ENCODE results near the gene GTF2IRD1. TPM values are rescaled to one million over a fixed set of nuclear protein-coding genes. Genes with fewer than 3 reads are reported as not detected.
"Not testable (repeated sequence)": the region's sequence is repeated elsewhere in the genome, so short reads cannot be mapped to it uniquely, and the experiment has no call there.

Gene GTF2IRD1
- total RNA-seq, 1 donor from 2014 or later, result 7.5 TPM

DNA sequence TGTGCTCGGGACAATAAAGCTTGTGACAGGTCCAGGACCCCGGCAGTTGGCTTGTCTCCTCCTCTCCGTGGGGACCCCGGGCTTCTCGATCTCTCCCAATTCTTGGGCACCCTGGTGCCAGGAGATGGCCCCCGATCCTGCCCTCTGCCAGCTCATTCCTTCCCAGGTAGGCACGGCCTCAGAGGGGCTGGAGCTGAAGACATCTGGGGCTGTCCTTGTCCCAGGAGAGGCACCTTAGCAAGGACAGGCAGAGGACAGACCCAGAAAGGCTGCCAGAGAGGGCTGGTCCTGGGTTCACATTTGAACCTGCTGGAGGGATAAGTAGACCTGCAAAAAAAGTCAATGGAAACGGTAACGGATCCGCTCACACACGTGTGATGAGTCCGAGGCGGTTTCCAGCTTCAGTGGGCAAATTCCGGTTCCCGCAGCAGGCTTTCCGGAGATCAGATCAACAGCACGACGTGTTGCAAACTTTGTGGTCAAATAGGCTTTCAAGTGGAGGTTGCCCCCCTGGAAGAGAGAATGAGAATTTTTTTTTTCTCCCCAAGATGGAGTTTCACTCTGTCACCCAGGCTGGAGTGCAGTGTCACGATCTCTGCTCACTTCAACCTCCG, 47.7 kb upstream of the GTF2IRD1 start:
- peak in 1 of 2 donors; percentile 58 for DNase-seq (ENCODE audit: low spot score in 2 of 2)
- intact Hi-C loops (cut with DNase I), result no loop called here
- H3K4me3 ChIP-seq, result no peak overlapping the region
- no peak overlapping the region for H3K27ac ChIP-seq
- no peaks in the 10 kb centered on the region for H3K27me3 ChIP-seq
- TF ChIP-seq, protein P1, sequence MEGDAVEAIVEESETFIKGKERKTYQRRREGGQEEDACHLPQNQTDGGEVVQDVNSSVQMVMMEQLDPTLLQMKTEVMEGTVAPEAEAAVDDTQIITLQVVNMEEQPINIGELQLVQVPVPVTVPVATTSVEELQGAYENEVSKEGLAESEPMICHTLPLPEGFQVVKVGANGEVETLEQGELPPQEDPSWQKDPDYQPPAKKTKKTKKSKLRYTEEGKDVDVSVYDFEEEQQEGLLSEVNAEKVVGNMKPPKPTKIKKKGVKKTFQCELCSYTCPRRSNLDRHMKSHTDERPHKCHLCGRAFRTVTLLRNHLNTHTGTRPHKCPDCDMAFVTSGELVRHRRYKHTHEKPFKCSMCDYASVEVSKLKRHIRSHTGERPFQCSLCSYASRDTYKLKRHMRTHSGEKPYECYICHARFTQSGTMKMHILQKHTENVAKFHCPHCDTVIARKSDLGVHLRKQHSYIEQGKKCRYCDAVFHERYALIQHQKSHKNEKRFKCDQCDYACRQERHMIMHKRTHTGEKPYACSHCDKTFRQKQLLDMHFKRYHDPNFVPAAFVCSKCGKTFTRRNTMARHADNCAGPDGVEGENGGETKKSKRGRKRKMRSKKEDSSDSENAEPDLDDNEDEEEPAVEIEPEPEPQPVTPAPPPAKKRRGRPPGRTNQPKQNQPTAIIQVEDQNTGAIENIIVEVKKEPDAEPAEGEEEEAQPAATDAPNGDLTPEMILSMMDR (IDR thresholded peaks at IDR 0.05), result no peak
- H3K4me1 ChIP-seq, result no peaks in the 10 kb centered on the region
- no peaks in the 10 kb centered on the region for H3K9me3 ChIP-seq
- peaks cover 25 to 35% of the 10 kb centered on the region in 2 donors for H3K36me3 ChIP-seq

DNA sequence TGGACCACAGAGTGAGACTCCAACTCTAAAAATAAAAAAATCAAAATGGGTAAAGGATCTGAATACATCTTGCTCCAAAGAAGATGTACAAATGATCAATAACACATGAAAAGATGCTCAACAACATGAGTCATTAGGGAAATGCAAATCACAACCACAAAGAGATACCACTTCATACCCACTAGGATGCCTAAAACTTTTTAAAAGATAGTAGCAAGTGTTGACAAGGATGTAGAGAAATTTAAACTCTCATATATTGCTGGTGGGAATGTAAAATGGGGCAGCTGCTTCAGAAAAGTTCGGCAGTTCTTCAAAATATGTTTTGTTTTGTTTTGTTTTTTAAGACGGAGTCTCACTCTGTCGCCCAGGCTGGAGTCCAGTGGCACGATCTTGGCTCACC, 45.7 kb upstream of the GTF2IRD1 start:
- H3K27ac ChIP-seq, result no peak overlapping the region
- no peaks in the 10 kb centered on the region for H3K27me3 ChIP-seq
- no peak for DNase-seq (ENCODE audit: low spot score in 2 of 2)
- H3K36me3 ChIP-seq, result peaks cover 16 to 20% of the 10 kb centered on the region in 2 donors
- TF ChIP-seq, protein P1 (IDR thresholded peaks at IDR 0.05), result no peak
- no peak overlapping the region for H3K4me3 ChIP-seq
- H3K4me1 ChIP-seq, result no peaks in the 10 kb centered on the region
- H3K9me3 ChIP-seq, result no peaks in the 10 kb centered on the region
- intact Hi-C loops (cut with DNase I), result no loop called here

DNA sequence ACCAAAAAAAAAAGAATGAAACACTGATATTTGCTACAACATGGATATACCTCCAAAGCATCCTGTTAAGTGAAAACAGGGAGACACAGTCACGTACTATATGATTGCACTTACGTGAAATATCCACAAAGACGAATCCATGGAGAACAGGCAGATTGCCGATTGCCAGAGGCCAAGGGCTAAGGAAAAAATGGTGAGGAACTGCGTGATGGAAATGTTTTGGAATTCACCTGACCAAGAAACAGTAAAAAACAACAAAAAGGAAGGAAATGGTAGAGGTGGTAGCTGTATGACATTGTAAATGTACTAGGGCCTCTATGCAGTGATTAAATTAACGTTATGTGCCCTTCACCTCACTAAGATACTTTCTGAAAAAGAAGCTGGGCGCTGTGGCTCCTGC, 44.1 kb upstream of the GTF2IRD1 start:
- H3K27me3 ChIP-seq, result no peaks in the 10 kb centered on the region
- H3K4me1 ChIP-seq, result no peaks in the 10 kb centered on the region
- DNase-seq (ENCODE audit: low spot score in 2 of 2), result no peak
- intact Hi-C loops (cut with DNase I), result no loop called here
- H3K27ac ChIP-seq, result no peak overlapping the region
- peaks cover 3 to 5% of the 10 kb centered on the region in 2 donors for H3K36me3 ChIP-seq
- H3K9me3 ChIP-seq, result no peaks in the 10 kb centered on the region
- no peak overlapping the region for H3K4me3 ChIP-seq
- TF ChIP-seq, protein P1 (IDR thresholded peaks at IDR 0.05), result no peak

DNA sequence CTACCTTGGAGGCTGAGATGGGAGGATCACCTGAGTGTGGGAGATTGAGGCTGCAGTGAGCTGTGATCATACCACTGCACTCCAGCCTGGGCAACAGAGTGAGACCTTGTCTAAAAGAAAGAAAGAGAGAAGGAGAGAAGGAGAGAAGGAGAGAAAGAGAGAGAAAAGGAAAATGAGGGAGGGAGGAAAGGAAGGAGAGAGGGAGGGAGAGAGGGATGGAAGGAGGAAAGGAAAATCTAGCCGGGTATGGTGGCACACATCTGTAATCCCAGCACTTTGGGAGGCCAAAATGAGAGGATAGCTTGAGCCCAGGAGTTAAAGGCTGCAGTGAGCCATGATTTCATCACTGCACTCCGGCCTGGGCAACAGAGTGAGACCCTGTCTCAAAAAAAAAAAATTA, 42.9 kb upstream of the GTF2IRD1 start:
- no peaks in the 10 kb centered on the region for H3K36me3 ChIP-seq
- intact Hi-C loops (cut with DNase I), result loop anchor here (10.0 kb wide), 1 partner anchor 304 kb away; no protein-coding TSS in a partner anchor

DNA sequence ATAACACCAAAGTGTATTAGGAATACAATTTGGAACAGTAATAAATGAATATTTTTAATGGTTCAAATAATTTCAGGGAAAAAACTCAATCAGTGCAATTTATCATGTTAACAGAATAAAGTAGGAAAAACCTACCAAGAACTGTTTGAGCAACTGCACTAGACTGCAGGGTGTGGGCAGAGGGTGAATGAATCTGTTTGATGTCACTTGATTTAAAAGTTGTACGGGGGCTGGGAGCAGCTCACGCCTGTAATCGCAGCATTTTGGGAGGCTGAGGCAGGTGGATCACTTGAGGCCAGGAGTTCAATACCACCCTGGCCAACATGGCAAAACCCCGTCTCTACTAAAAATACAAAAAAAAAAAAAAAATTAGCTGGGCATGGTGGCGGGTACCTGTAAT, 42.1 kb upstream of the GTF2IRD1 start:
- intact Hi-C loops (cut with DNase I), result loop anchor here (10.0 kb wide), 1 partner anchor 303 kb away; no protein-coding TSS in a partner anchor

More for the DNA sequence above, 42.9 kb upstream of the GTF2IRD1 start:
- Histone ChIP-seq H3K9me3 (no peaks in the 10 kb centered on the region), H3K27me3 (no peaks in the 10 kb centered on the region), H3K4me1 (no peaks in the 10 kb centered on the region), H3K4me3 (no peak overlapping the region), H3K27ac (no peak overlapping the region)
- TF ChIP-seq, protein P1 (IDR thresholded peaks at IDR 0.05), result no peak
- DNase-seq (ENCODE audit: low spot score in 2 of 2), result no peak

DNA sequence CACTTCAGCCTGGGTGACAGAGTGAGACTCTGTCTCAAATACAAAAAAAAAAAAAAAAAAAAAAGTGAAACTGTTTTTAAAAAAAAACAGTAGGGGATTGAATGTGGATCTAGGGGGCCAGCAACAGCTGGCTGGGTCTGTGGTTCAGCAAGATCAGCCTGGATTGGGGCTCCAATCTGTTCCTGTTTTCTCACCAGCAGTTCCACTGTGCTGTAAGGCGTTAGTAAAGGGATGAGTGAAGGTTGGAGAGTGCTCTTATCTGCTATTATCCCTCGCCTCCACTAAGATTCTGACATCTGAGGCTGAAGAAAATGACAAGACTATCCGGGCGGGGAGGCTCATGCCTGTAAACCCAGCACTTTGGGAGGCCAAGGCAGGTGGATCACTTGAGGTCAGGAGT, 41.6 kb upstream of the GTF2IRD1 start:
- H3K4me3 ChIP-seq, result no peak overlapping the region
- intact Hi-C loops (cut with DNase I), result loop anchor here (10.0 kb wide), 1 partner anchor 303 kb away; no protein-coding TSS in a partner anchor
- H3K9me3 ChIP-seq, result no peaks in the 10 kb centered on the region
- no peak for DNase-seq (ENCODE audit: low spot score in 2 of 2)
- no peaks in the 10 kb centered on the region for H3K27me3 ChIP-seq
- H3K4me1 ChIP-seq, result no peaks in the 10 kb centered on the region
- H3K36me3 ChIP-seq, result no peaks in the 10 kb centered on the region
- TF ChIP-seq, protein P1 (IDR thresholded peaks at IDR 0.05), result no peak
- H3K27ac ChIP-seq, result no peak overlapping the region

More for the DNA sequence above, 42.1 kb upstream of the GTF2IRD1 start:
- H3K36me3 ChIP-seq; H3K27me3 ChIP-seq; H3K27ac ChIP-seq; DNase-seq (ENCODE audit: low spot score in 2 of 2); H3K4me1 ChIP-seq; H3K9me3 ChIP-seq; H3K4me3 ChIP-seq: not testable (repeated sequence)
